Esophagus muscularis mucosa (tissue), 3 donors: ENCODE measurements around the gene TBPL1.

Source experiments
- CTCF ChIP-seq, 3 experiments: fragments of 200-600 bp in 2 of 3; fragments of 450-650 bp in 1 of 3; sonication (generic) in 2 of 3; IDR thresholded peaks; one replicate each; pipeline ENCODE4 v1.5.1; 2017 to 2019; ENCODE audit warnings: antibody characterized with exemption in 3 of 3, mild to moderate bottlenecking in 2 of 3, moderate library complexity in 1 of 3
- POLR2AphosphoS5 ChIP-seq, 2 donors: sonication (generic); formaldehyde crosslinking; IDR thresholded peaks; one replicate each; pipeline ENCODE4 v1.6.1; 2017; ENCODE audit warnings: antibody characterized with exemption in 2 of 2

- no peak for TF ChIP-seq CTCF (IDR thresholded peaks at IDR 0.05)
- TF ChIP-seq POLR2AphosphoS5 (IDR thresholded peaks at IDR 0.05), result no peak
Measured at GRCh38 chr6:133958791-133959190, 5.8 kb downstream of the TBPL1 start.
